Measurements from ENCODE around the gene SCN1B. TPM values are rescaled to one million over a fixed set of nuclear protein-coding genes. Genes with fewer than 3 reads are reported as not detected.

Gene SCN1B
- total and polyA plus RNA-seq, 2 of the 13 experiments (the other 11 are each of a cell fraction or from before 2014, with no cell fraction given), result 2.7 to 20.1 TPM

DNA sequence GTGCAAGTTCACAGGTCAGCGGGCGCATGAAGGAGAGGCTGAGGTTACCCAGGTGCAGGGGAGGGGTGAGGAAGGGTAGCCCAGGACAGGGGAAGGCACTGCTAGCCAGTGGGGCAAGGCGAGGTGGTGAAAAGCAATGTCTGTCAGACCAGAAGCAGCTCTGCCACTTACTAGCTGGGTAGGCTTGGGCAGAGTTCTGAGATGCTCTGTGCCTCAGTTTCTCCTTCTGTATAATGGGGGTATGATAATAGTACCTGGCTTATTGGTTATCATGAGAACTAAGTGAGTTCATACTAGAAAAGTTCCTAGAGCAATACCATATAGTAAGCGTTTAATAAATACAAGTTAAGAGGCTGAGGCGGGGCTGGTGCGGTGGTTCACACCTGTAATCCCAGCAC is 14.3 kb upstream of the SCN1B start:
- DNase-seq (ENCODE audit: low spot score) (no peak), FAIRE-seq (no peak), ATAC-seq (no peak)
- peaks cover 11% of the 10 kb centered on the region; the same call in 1 of the 2 replicates for H4K20me1 ChIP-seq (ENCODE audit: insufficient read depth, low read length)
- no peaks in the 10 kb centered on the region for H3K9me3 ChIP-seq (ENCODE audit: low read length)
- 98% methylated on average over 6 of the region's 6 CpGs for WGBS (ENCODE audit: low lambda C conversion rate)
- ChIA-PET CTCF (ENCODE audit: low intra/inter-chr PET ratio, low total read pairs) (interaction anchor here (1.5 kb wide), 1 partner anchor 43 kb away, joined by 4 read pairs; no protein-coding TSS in a partner anchor), POLR2A (interaction anchor here (1.5 kb wide), 1 partner anchor 9 kb away, joined by 3 read pairs; no protein-coding TSS in a partner anchor)
- intact Hi-C loops (cut with micrococcal nuclease; ENCODE audit: unreplicated experiment) (no loop called here), in situ Hi-C loops (cut with HindIII; ENCODE audit: extremely low pct_ligation_motif_present, low pct_unique_long_range_greater_than_20kb) (no loop called here)
- no peaks in the 10 kb centered on the region for H3K79me2 ChIP-seq (ENCODE audit: insufficient read depth, low read length)
- BruUV-seq (replicated peaks), result no TSS peak
- TF ChIP-seq, protein P1, sequence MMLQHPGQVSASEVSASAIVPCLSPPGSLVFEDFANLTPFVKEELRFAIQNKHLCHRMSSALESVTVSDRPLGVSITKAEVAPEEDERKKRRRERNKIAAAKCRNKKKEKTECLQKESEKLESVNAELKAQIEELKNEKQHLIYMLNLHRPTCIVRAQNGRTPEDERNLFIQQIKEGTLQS (CRISPR knock-in tag; IDR thresholded peaks at IDR 0.05), result no peak
- TF ChIP-seq ZNF24 (IDR thresholded peaks at IDR 0.05) (no peak), ZNF431 (CRISPR knock-in tag; IDR thresholded peaks at IDR 0.05; ENCODE audit: borderline replicate concordance, low read depth) (no peak), SMC3 (IDR thresholded peaks at IDR 0.05; ENCODE audit: low read length) (no peak), ZNF629 (CRISPR knock-in tag; conservative IDR thresholded peaks at IDR 0.05) (peak; percentile 54; the same call in 1 of the 2 replicates), GMEB2 (CRISPR knock-in tag; IDR thresholded peaks at IDR 0.05; ENCODE audit: low read depth) (no peak), E2F5 (CRISPR knock-in tag; conservative IDR thresholded peaks at IDR 0.05) (no peak), ZSCAN25 (CRISPR knock-in tag; IDR thresholded peaks at IDR 0.05) (no peak), AGO2 (optimal IDR thresholded peaks at IDR 0.05; ENCODE audit: low read depth, low read length) (peak; percentile 4), RBM39 (IDR thresholded peaks at IDR 0.05; ENCODE audit: low read depth, low read length, poor library complexity, severe bottlenecking) (no peak), ZNF549 (CRISPR knock-in tag; IDR thresholded peaks at IDR 0.05) (no peak), ZNF350 (CRISPR knock-in tag; IDR thresholded peaks at IDR 0.05; ENCODE audit: borderline replicate concordance, low read depth) (no peak)
- TF ChIP-seq, protein P2, sequence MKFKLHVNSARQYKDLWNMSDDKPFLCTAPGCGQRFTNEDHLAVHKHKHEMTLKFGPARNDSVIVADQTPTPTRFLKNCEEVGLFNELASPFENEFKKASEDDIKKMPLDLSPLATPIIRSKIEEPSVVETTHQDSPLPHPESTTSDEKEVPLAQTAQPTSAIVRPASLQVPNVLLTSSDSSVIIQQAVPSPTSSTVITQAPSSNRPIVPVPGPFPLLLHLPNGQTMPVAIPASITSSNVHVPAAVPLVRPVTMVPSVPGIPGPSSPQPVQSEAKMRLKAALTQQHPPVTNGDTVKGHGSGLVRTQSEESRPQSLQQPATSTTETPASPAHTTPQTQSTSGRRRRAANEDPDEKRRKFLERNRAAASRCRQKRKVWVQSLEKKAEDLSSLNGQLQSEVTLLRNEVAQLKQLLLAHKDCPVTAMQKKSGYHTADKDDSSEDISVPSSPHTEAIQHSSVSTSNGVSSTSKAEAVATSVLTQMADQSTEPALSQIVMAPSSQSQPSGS (CRISPR knock-in tag; IDR thresholded peaks at IDR 0.05), result no peak
- H3K4me1 ChIP-seq (ENCODE audit: insufficient read depth, low read length), result 0 out of 2 replicates have a peak, but pooled peaks cover 9% of the 10 kb centered on the region
- no peaks in the 10 kb centered on the region for H3K27me3 ChIP-seq (ENCODE audit: control insufficient read depth in 1 of 2, insufficient read depth in 2 of 2, low read length in 2 of 2)
- no peak overlapping the region for H3K4me3 ChIP-seq (replicated peaks in 1 of 3; ENCODE audit: insufficient read depth in 1 of 3, low read depth in 2 of 3, low read length in 3 of 3)
- H3K4me2 ChIP-seq (ENCODE audit: low read depth, low read length), result no peak overlapping the region
- no peak overlapping the region for H3K27ac ChIP-seq (ENCODE audit: extremely low read length, insufficient read depth, low read length)
- H2AFZ ChIP-seq (ENCODE audit: low read length), result no peak overlapping the region
- peaks cover 31 to 72% of the 10 kb centered on the region in 2 experiments for H3K36me3 ChIP-seq (replicated peaks in 1 of 2; ENCODE audit: control insufficient read depth in 1 of 2, insufficient read depth in 2 of 2, low read length in 2 of 2)
- H3K9ac ChIP-seq (ENCODE audit: insufficient read depth, low read depth, low read length), result no peak overlapping the region
